ENCODE measurements around the gene OR4K17.

- TF ChIP-seq CTCF (IDR thresholded peaks at IDR 0.05; ENCODE audit: low read depth, low read length, poor library complexity, severe bottlenecking) (no peak), EZH2phosphoT487 (IDR thresholded peaks at IDR 0.05; ENCODE audit: borderline replicate concordance, low read length) (no peak)
These were observed 1.8 kb downstream of the OR4K17 start for GRCh38 chr14:20112321-20112720.
